ENCODE data around the gene FRMD5. TPM values are rescaled to one million over a fixed set of nuclear protein-coding genes. Genes with fewer than 3 reads are reported as not detected.
"Not testable (repeated sequence)": the region's sequence is repeated elsewhere in the genome, so short reads cannot be mapped to it uniquely, and the experiment has no call there.

The FRMD5 gene
- total RNA-seq, 1 experiment from 2014 or later, result 27.2 TPM

DNA sequence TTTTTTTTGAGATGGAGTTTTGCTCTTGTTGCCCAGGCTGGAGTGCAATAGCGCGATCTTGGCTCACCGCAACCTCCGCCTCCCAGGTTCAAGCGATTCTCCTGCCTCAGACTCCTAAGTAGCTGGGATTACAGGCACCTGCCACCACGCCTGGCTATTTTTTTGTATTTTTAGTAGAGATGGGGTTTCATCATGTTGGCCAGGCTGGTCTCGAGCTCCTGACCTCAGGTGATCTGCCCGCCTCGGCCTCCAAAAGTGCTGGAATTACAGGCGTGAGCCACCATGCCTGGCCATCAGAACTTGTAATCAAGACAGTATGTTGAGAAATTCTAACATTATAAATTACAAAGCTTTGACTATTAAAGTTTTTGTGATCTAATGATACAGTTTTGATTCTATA is 328.4 kb downstream of the FRMD5 start:
- ATAC-seq; H3K4me2 ChIP-seq (ENCODE audit: low read length); H3K27me3 ChIP-seq (ENCODE audit: insufficient read depth, low read length); H3K4me3 ChIP-seq (replicated peaks in 1 of 2; ENCODE audit: low read depth in 1 of 2, low read length in 2 of 2); H3K79me2 ChIP-seq (ENCODE audit: insufficient read depth, low read length); POLR2A ChIA-PET; H3K9me2 ChIP-seq (ENCODE audit: insufficient read depth); DNase-seq (ENCODE audit: low read depth, low spot score); H4K20me1 ChIP-seq (ENCODE audit: insufficient read depth); H3K9me3 ChIP-seq (ENCODE audit: control insufficient read depth in 1 of 2, insufficient read depth in 1 of 2, low read depth in 1 of 2, low read length in 2 of 2); RAD21 ChIA-PET (ENCODE audit: low non-redundant PET in 1 of 2, low total read pairs in 2 of 2, uncharacterized antibody in 2 of 2, unreplicated experiment in 2 of 2); H2AFZ ChIP-seq (ENCODE audit: low read depth, low read length, poor library complexity, severe bottlenecking); CTCF ChIA-PET; intact Hi-C loops (cut with micrococcal nuclease); H3K27ac ChIP-seq (ENCODE audit: low read depth, low read length); H3K9ac ChIP-seq (ENCODE audit: low read length); H3K4me1 ChIP-seq (ENCODE audit: control insufficient read depth in 1 of 2, insufficient read depth in 2 of 2, low read length in 2 of 2): not testable (repeated sequence)
- peaks cover 11% of the 10 kb centered on the region in 2 experiments; a peak in 3 of 4 replicates for H3K36me3 ChIP-seq (ENCODE audit: control insufficient read depth in 1 of 2, insufficient read depth in 2 of 2, low read length in 2 of 2)
- TSS peak; percentile 27 for BruUV-seq (replicated peaks)

DNA sequence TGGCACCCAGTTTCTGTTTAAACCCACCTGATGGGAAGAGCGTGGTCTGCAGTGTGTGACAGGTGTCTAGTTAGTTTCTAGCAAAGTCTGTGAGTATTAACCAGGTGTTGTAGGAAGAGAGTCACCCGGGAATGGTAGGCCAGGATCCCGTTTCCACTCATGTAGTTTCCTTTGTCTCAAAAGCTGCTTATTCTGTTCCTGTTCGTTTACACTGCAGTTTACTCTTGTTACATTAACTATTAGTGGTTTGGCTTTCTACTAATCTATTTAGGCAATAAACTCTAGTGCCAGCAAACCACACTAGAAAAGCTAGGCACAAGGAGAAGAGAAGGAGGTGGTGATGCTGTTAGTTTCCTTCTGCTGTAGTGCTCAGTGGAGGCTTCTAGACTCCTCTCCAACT is 335.5 kb downstream of the FRMD5 start:
- Histone ChIP-seq H3K79me2 (ENCODE audit: insufficient read depth, low read length) (no peaks in the 10 kb centered on the region), H3K27ac (ENCODE audit: low read depth, low read length) (no peak overlapping the region), H2AFZ (ENCODE audit: low read depth, low read length, poor library complexity, severe bottlenecking) (no peak overlapping the region), H3K4me3 (replicated peaks in 1 of 2; ENCODE audit: low read depth in 1 of 2, low read length in 2 of 2) (no peak overlapping the region), H3K4me2 (ENCODE audit: low read length) (no peak overlapping the region), H4K20me1 (ENCODE audit: insufficient read depth) (no peaks in the 10 kb centered on the region), H3K36me3 (ENCODE audit: control insufficient read depth in 1 of 2, insufficient read depth in 2 of 2, low read length in 2 of 2) (peaks cover 25 to 36% of the 10 kb centered on the region in 2 experiments), H3K27me3 (ENCODE audit: insufficient read depth, low read length) (no peaks in the 10 kb centered on the region), H3K9ac (ENCODE audit: low read length) (no peak overlapping the region), H3K9me3 (ENCODE audit: control insufficient read depth in 1 of 2, insufficient read depth in 1 of 2, low read depth in 1 of 2, low read length in 2 of 2) (no peaks in the 10 kb centered on the region), H3K4me1 (ENCODE audit: control insufficient read depth in 1 of 2, insufficient read depth in 2 of 2, low read length in 2 of 2) (no peaks in the 10 kb centered on the region), H3K9me2 (ENCODE audit: insufficient read depth) (no peaks in the 10 kb centered on the region)
- intact Hi-C loops (cut with micrococcal nuclease), result no loop called here
- CTCF ChIA-PET, result no interaction called here
- DNase-seq (ENCODE audit: low read depth, low spot score) (no peak), ATAC-seq (no peak)
- TF ChIP-seq CBX3 (IDR thresholded peaks at IDR 0.05; ENCODE audit: low read depth), result no peak
- no peak for TF ChIP-seq SRF (IDR thresholded peaks at IDR 0.05; ENCODE audit: low read depth)
- TF ChIP-seq, protein P1, sequence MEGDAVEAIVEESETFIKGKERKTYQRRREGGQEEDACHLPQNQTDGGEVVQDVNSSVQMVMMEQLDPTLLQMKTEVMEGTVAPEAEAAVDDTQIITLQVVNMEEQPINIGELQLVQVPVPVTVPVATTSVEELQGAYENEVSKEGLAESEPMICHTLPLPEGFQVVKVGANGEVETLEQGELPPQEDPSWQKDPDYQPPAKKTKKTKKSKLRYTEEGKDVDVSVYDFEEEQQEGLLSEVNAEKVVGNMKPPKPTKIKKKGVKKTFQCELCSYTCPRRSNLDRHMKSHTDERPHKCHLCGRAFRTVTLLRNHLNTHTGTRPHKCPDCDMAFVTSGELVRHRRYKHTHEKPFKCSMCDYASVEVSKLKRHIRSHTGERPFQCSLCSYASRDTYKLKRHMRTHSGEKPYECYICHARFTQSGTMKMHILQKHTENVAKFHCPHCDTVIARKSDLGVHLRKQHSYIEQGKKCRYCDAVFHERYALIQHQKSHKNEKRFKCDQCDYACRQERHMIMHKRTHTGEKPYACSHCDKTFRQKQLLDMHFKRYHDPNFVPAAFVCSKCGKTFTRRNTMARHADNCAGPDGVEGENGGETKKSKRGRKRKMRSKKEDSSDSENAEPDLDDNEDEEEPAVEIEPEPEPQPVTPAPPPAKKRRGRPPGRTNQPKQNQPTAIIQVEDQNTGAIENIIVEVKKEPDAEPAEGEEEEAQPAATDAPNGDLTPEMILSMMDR (IDR thresholded peaks at IDR 0.05 in 2 of 3, conservative IDR thresholded peaks at IDR 0.05 in 1 of 3; ENCODE audit: borderline replicate concordance in 1 of 3, insufficient read depth in 1 of 3, low read depth in 2 of 3, low read length in 2 of 3), result no peak
- TF ChIP-seq YY1 (IDR thresholded peaks at IDR 0.05; ENCODE audit: extremely low read depth, insufficient replicate concordance, low read depth, low read length), result no peak
- TF ChIP-seq EZH2 (IDR thresholded peaks at IDR 0.05), result no peak
- no peak for TF ChIP-seq POLR2A (IDR thresholded peaks at IDR 0.05; ENCODE audit: borderline replicate concordance, extremely low read depth, insufficient read depth, insufficient read length)
- no peak for TF ChIP-seq FOSL1 (IDR thresholded peaks at IDR 0.05; ENCODE audit: low read depth)
- POLR2A ChIA-PET, result no interaction called here
- BruUV-seq (replicated peaks), result no TSS peak
- RAD21 ChIA-PET (ENCODE audit: low non-redundant PET in 1 of 2, low total read pairs in 2 of 2, uncharacterized antibody in 2 of 2, unreplicated experiment in 2 of 2), result no interaction called here
